Colonic mucosa (tissue), 4 donors: ENCODE measurements around the gene CPVL. TPM values are rescaled to one million over a fixed set of nuclear protein-coding genes. Genes with fewer than 3 reads are reported as not detected.

ENCODE experiments used
- DNase-seq: peaks from one replicate; pipeline ENCODE4 v3.0.0-alpha.2; 2020
- H3K27ac ChIP-seq: fragments of 200-600 bp; one replicate; pipeline ENCODE4 v1.8.0; 2021
- H3K27me3 ChIP-seq: fragments of 200-600 bp; one replicate; pipeline ENCODE4 v1.8.0; 2021
- H3K36me3 ChIP-seq: fragments of 200-600 bp; one replicate; pipeline ENCODE4 v1.8.0; 2021
- H3K4me1 ChIP-seq: fragments of 200-600 bp; one replicate; pipeline ENCODE4 v1.8.0; 2021; ENCODE audit warnings: mild to moderate bottlenecking
- H3K4me3 ChIP-seq: fragments of 200-600 bp; one replicate; pipeline ENCODE4 v1.8.0; 2021
- H3K9ac ChIP-seq, 2 donors: one replicate each; pipeline ENCODE4 v1.7.0; 2013; ENCODE audit warnings: control low read depth in 2 of 2, low read depth in 2 of 2, low read length in 2 of 2
- H3K9me3 ChIP-seq: fragments of 200-600 bp; one replicate; pipeline ENCODE4 v1.8.0; 2021
- intact Hi-C: fragments of 100-400 bp; cut with DNase I; formaldehyde crosslinking; loops from one replicate; pipeline ENCODE4 v1.14.1; 2022
- total RNA-seq, 2 donors: library from RNA; stranded (reverse); fragmentation: NEBNext Ultra II Directional in 1 of 2; extraction: Animal tissue kit (Norgen Biotek cat#: 25700) in 1 of 2; gene quantifications; one replicate each; pipeline ENCODE4 v1.2.1, GENCODE V29; 2021
- TF ChIP-seq, protein P1 (sequence below): fragments of 200-600 bp; IDR thresholded peaks from one replicate; pipeline ENCODE4 v1.8.0; 2022; ENCODE audit warnings: antibody characterized with exemption, mild to moderate bottlenecking
- donor health status: healthy.
- donor health status: DM: no; HTN: no; CAD: no.
- donor health status: DM: no; HTN: no; CAD: no.

CPVL gene
- total RNA-seq, 2 donors from 2014 or later, result 4.9 to 17.0 TPM

DNA sequence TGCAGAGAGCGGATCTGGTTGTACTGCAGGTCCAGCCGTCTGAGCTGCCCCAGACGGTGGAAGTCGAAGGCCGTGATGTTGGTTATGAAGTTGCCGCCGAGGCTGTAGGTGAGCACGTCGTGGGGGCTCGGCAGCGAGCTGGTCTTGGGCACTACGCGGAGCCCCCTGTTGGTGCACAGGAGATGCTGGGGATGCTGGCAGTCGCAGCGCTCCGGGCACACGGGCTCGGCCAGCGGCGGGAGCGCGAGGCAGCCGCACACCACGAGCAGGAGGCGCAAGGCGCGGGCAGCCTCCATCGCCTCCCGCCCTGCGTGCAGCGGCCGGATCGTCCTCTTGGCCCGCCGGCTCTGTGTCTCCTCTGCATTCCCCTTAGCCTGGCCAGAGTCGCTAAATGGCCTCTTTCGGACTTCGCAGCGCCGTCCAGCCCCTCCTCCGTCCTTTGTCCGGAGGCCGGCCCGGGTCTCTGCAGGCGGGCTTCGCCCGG lies 188.5 kb downstream of the CPVL start:
- intact Hi-C loops, result loop anchor here (2.0 kb wide), 1 partner anchor 147 kb away; no protein-coding TSS in a partner anchor
- H3K27me3 ChIP-seq, result peaks cover 28% of the 10 kb centered on the region
- peak overlapping the region; percentile 63 for H3K4me3 ChIP-seq
- H3K9me3 ChIP-seq, result no peaks in the 10 kb centered on the region
- peak; percentile 25 for DNase-seq
- H3K4me1 ChIP-seq, result peaks cover 6% of the 10 kb centered on the region
- H3K36me3 ChIP-seq, result no peaks in the 10 kb centered on the region
- TF ChIP-seq, protein P1, sequence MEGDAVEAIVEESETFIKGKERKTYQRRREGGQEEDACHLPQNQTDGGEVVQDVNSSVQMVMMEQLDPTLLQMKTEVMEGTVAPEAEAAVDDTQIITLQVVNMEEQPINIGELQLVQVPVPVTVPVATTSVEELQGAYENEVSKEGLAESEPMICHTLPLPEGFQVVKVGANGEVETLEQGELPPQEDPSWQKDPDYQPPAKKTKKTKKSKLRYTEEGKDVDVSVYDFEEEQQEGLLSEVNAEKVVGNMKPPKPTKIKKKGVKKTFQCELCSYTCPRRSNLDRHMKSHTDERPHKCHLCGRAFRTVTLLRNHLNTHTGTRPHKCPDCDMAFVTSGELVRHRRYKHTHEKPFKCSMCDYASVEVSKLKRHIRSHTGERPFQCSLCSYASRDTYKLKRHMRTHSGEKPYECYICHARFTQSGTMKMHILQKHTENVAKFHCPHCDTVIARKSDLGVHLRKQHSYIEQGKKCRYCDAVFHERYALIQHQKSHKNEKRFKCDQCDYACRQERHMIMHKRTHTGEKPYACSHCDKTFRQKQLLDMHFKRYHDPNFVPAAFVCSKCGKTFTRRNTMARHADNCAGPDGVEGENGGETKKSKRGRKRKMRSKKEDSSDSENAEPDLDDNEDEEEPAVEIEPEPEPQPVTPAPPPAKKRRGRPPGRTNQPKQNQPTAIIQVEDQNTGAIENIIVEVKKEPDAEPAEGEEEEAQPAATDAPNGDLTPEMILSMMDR, result no peak
- H3K9ac ChIP-seq, result peak overlapping the region; percentile 41 to 56
- peak overlapping the region; percentile 43 for H3K27ac ChIP-seq

DNA sequence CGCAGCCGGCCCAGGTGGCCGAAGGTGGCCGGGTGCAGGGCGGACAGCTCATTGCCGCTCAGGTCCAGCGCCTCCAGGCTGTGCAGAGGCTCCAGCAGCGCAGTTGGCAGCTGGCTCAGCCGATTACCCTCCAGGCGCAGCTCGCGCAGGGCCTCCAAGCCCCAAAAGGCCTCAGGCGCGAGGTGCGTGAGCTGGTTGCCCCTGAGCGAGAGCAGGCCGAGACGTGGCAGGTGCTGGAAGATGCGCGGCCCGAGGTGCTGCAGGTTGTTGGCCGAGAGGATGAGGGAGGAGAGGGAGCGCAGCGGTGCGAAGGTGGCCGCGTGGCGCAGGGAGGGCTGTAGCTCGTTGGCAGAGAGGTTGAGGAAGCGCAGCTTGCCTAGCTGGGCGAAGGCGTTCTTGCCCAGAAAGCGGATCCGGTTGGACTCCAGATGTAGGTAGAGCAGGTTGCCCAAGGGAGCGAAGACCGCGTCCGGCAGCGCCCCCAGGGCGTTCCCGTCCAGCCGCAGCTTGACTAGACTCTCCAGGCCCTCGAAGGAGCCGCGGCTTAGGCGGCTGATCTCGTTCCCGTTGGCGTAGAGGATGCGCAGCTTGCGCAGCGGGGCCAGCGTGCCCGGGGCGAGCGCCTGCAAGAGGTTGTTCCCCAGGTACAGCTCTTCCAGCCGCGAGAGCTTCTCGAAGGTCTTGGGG lies 189.1 kb downstream of the CPVL start:
- H3K27me3 ChIP-seq, result peaks cover 28% of the 10 kb centered on the region
- H3K9me3 ChIP-seq, result no peaks in the 10 kb centered on the region
- peak; percentile 44 for DNase-seq
- intact Hi-C loops, result loop anchor here (2.0 kb wide), 1 partner anchor 148 kb away; no protein-coding TSS in a partner anchor
- H3K4me1 ChIP-seq, result peaks cover 6% of the 10 kb centered on the region
- H3K36me3 ChIP-seq, result no peaks in the 10 kb centered on the region
- TF ChIP-seq, protein P1, result no peak
- H3K27ac ChIP-seq, result peak overlapping the region; percentile 43
- peak overlapping the region; percentile 63 for H3K4me3 ChIP-seq
- H3K9ac ChIP-seq, result peak overlapping the region; percentile 56 to 83

DNA sequence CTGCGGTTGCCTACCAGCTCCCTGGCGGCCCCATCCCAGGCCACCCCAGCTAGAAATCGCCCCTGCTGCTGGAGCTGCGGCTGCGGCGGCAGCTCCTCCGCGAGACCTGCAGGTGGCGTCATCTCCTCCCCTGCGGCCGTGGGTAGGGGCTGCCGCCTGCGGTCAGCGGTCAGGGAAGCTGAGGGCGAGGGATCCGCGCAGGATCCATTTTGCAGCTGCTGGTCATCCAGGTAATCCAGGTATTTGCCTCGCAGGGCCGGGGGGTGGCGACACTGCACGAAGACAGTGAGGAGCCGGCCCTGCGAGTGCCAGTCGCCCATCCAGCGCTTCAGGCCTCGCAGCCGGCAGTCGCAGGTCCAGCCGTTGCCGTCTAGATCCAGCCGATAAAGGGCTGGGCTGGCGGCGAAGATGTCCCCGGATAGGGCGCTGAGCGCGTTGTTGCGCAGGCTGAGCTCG lies 189.7 kb downstream of the CPVL start:
- TF ChIP-seq, protein P1, result peak; percentile 43
- intact Hi-C loops, result loop anchor here (2.0 kb wide), 1 partner anchor 148 kb away; no protein-coding TSS in a partner anchor
- Histone ChIP-seq H3K27me3 (peaks cover 28% of the 10 kb centered on the region), H3K9me3 (no peaks in the 10 kb centered on the region), H3K36me3 (no peaks in the 10 kb centered on the region), H3K27ac (peak overlapping the region; percentile 7), H3K4me1 (peaks cover 6% of the 10 kb centered on the region), H3K4me3 (peak overlapping the region; percentile 63), H3K9ac (peak overlapping the region; percentile 61 to 83)
- peak; percentile 77 for DNase-seq

DNA sequence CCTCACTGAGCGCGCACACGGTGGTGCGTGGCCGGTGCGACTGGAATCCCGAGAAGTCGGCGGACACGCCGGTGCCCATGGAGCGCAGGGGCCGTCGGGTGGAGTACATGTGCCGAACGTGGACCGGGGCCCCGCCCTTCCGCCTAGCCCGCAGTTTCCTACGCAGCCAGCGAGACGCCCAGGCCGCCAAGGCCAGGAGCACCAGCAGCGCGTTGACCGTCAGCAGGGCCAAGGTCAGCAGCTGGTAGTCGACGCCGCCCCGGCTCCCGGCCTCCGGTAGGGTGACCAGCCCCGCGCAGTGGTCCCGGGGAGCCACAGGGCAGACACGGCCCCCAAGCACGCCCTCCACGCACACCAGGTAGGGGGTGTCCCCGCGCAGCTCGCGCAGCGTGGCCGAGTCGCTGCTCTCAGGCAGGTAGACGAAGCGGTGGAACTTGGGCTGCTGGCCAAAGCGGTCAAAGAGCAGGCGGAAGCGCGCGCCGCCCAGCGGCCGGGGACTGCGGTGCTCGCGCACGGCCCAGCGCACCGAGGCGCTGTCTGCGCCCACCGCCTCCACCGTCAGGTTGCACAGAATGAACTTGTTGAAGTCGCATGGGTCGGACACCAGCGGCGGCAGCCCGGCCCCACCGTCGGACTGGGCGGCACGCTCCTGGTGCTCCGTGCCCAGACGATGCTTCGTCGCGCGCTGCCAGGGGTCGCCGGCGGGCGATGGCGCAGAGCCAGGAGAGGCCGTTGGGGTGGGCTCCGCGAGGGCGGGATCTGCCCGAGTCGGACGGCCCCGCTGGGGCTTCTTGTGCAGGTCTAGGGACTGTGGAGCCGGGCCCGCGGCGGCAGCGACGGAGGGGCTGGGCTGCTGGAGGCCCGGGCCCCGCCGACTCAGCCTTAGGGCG lies 190.4 kb downstream of the CPVL start:
- Histone ChIP-seq H3K4me1 (peaks cover 6% of the 10 kb centered on the region), H3K4me3 (peak overlapping the region; percentile 63), H3K9me3 (no peaks in the 10 kb centered on the region), H3K27me3 (peaks cover 28% of the 10 kb centered on the region), H3K9ac (peak overlapping the region; percentile 61 to 83), H3K36me3 (no peaks in the 10 kb centered on the region), H3K27ac (peak overlapping the region; percentile 7)
- TF ChIP-seq, protein P1, result peak; percentile 39
- intact Hi-C loops, result loop anchor here (2.0 kb wide), 1 partner anchor 149 kb away; no protein-coding TSS in a partner anchor
- DNase-seq, result peak; percentile 90

DNA sequence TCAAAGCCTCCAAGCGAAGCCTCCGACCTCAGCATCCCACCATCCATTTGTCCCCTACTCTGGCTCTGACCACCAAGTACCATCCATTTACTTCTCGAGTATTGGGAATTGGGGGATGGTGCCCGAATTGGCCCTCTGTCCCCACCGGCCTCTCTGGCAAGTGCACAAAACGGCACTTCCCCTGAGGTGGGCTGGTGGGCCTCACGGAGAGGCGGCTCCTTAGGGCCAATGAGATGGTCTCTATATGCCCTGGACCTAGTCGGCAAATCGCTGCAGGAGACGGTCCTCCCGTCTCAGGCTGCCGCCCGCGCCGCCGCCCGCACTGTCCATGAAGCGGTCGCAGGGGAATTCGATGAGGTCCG lies 191.0 kb downstream of the CPVL start:
- Histone ChIP-seq H3K27me3 (peaks cover 28% of the 10 kb centered on the region), H3K4me1 (peaks cover 6% of the 10 kb centered on the region), H3K36me3 (no peaks in the 10 kb centered on the region), H3K9me3 (no peaks in the 10 kb centered on the region), H3K27ac (no peak overlapping the region), H3K4me3 (peak overlapping the region; percentile 63), H3K9ac (peak overlapping the region in 1 of 2 donors; percentile 9)
- intact Hi-C loops, result no loop called here
- TF ChIP-seq, protein P1, result no peak
- no peak for DNase-seq
